NCI-H82 (cell line): Measurements from ENCODE around the gene TGFBR3L.
"Not testable (repeated sequence)": the region's sequence is repeated elsewhere in the genome, so short reads cannot be mapped to it uniquely, and the experiment has no call there.

ENCODE experiments used
- DNase-seq: peaks from one replicate; lab custom pipeline; 2025; lab: John Stamatoyannopoulos, UW

The TGFBR3L gene

GRCh38 chr19:7917267-7918061 lies 2.8 kb downstream of the TGFBR3L start:
- DNase-seq: peak; percentile 70

- not testable (repeated sequence) for DNase-seq
Measured at GRCh38 chr19:7918062-7918614, 3.5 kb downstream of the TGFBR3L start.

- DNase-seq: no peak
Measured at GRCh38 chr19:7918615-7919421, 4.2 kb downstream of the TGFBR3L start.

GRCh38 chr19:7919610-7920518 lies 5.2 kb downstream of the TGFBR3L start, which contains the start of gene SNAPC2:
TSS of gene SNAPC2 (plus strand) at chr19:7920338. CDS start at chr19:7920367, 29 bp downstream.
- DNase-seq: peak; percentile 95

- peak; percentile 98 for DNase-seq
Measured at GRCh38 chr19:7920519-7921301, 6.1 kb downstream of the TGFBR3L start.

- peak; percentile 66 for DNase-seq
Measured at GRCh38 chr19:7921302-7921966, 6.8 kb downstream of the TGFBR3L start.

GRCh38 chr19:7921967-7922835 lies 7.6 kb downstream of the TGFBR3L start:
- no peak for DNase-seq

- no peak for DNase-seq
Measured at GRCh38 chr19:7922836-7923195, 8.2 kb downstream of the TGFBR3L start.

GRCh38 chr19:7923295-7924191 lies 8.9 kb downstream of the TGFBR3L start:
- DNase-seq: no peak

GRCh38 chr19:7924241-7924640 lies 9.6 kb downstream of the TGFBR3L start:
- no peak for DNase-seq

- no peak for DNase-seq
Measured at GRCh38 chr19:7924651-7925170, 10.1 kb downstream of the TGFBR3L start.

- peak; percentile 89 for DNase-seq
Measured at GRCh38 chr19:7925171-7925851, 10.7 kb downstream of the TGFBR3L start.

- DNase-seq: peak; percentile 73
Measured at GRCh38 chr19:7926021-7926726, 11.5 kb downstream of the TGFBR3L start, which contains the start of gene CTXN1. TSS of gene CTXN1 (minus strand) at chr19:7926135. CDS start at chr19:7925538, 597 bp downstream.

GRCh38 chr19:7926727-7927604 lies 12.3 kb downstream of the TGFBR3L start:
- DNase-seq: peak; percentile 37

- no peak for DNase-seq
Measured at GRCh38 chr19:7927605-7928333, 13.1 kb downstream of the TGFBR3L start.
